Gastrocnemius medialis (tissue), 4 donors: ENCODE results near the gene NDOR1. TPM values are rescaled to one million over a fixed set of nuclear protein-coding genes. Genes with fewer than 3 reads are reported as not detected.

Experiments used
- ATAC-seq, 2 donors: fragments of 150-250 bp; one replicate each; pipeline ENCODE4 v1.9.1; 2016
- DNase-seq, 2 donors: peaks; one replicate each; pipeline ENCODE4 v3.0.0-alpha.2; 2019
- H3K27ac ChIP-seq, 4 donors: fragments of 200-600 bp; sonication (generic); 1 replicate in 1 of 4; 2 replicates in 3 of 4; pipeline ENCODE4 v1.5.1; 2016 to 2018; ENCODE audit warnings: mild to moderate bottlenecking in 2 of 4, moderate library complexity in 1 of 4
- H3K27me3 ChIP-seq, 3 donors: fragments of 200-600 bp; sonication (generic) in 2 of 3; 1 replicate in 1 of 3; 2 replicates in 2 of 3; pipeline versions ENCODE4 v1.5.1 to v1.6.0; 2016 to 2019; ENCODE audit warnings: mild to moderate bottlenecking in 1 of 3, moderate library complexity in 1 of 3
- H3K36me3 ChIP-seq, 2 donors: fragments of 200-600 bp; sonication (generic) in 1 of 2; one replicate each; pipeline ENCODE4 v1.5.1; 2017 to 2018
- H3K4me1 ChIP-seq, 2 donors: fragments of 200-600 bp; sonication (generic) in 1 of 2; one replicate each; pipeline ENCODE4 v1.5.1; 2016 to 2017; ENCODE audit warnings: mild to moderate bottlenecking in 2 of 2
- H3K4me3 ChIP-seq, 4 donors: fragments of 200-600 bp; sonication (generic) in 3 of 4; 1 replicate in 1 of 4; 2 replicates in 3 of 4; pipeline ENCODE4 v1.5.1; 2016 to 2019; ENCODE audit warnings: mild to moderate bottlenecking in 2 of 4
- H3K9me3 ChIP-seq, 3 donors: fragments of 200-600 bp; sonication (generic) in 2 of 3; 1 replicate in 1 of 3; 2 replicates in 2 of 3; pipeline ENCODE4 v1.5.1; 2016 to 2019
- POLR2A ChIP-seq, 2 donors: fragments of 450-650 bp; IDR thresholded peaks; one replicate each; pipeline ENCODE4 v1.6.1; 2017; ENCODE audit warnings: antibody characterized with exemption in 2 of 2, mild to moderate bottlenecking in 2 of 2, moderate library complexity in 2 of 2
- in situ Hi-C, 4 donors: fragments of 200-750 bp; cut with MboI; loops; one replicate each; pipeline versions ENCODE4 v1.15.0 to v1.8.0; 2017; ENCODE audit warnings: low sequenced_read_pairs in 4 of 4
- intact Hi-C: fragments of 100-400 bp; cut with DNase I; formaldehyde crosslinking; loops from one replicate; pipeline ENCODE4 v1.15.1; 2023; ENCODE audit warnings: low total_unique reads
- total RNA-seq, 4 donors: library from RNA; depleted of rRNA; stranded (reverse); fragments of >200 nt; gene quantifications; one replicate each; pipeline versions ENCODE4 v1.1.0 to v1.2.3, GENCODE V29; 2016
- TF ChIP-seq, protein P1 (sequence below), 5 experiments: fragments of 450-650 bp in 3 of 5; fragments of 200-600 bp in 2 of 5; sonication (generic) in 2 of 5; IDR thresholded peaks in 4 of 5; conservative IDR thresholded peaks in 1 of 5; 1 replicate in 4 of 5; 2 replicates in 1 of 5; pipeline ENCODE4 v1.5.1; 2016 to 2019; ENCODE audit warnings: antibody characterized with exemption in 5 of 5, mild to moderate bottlenecking in 3 of 5, moderate library complexity in 3 of 5

Gene NDOR1
- total RNA-seq, 4 donors from 2014 or later, result 2.4 to 5.0 (median 4.1) TPM

GRCh38 chr9:137162505-137163364 lies 42.8 kb upstream of the NDOR1 start:
- Histone ChIP-seq H3K4me3 (peak overlapping the region in 3 of 4 donors; percentile 23 to 34 (median 27)), H3K36me3 (no peaks in the 10 kb centered on the region), H3K27ac (no peak overlapping the region), H3K4me1 (peaks cover 0 to 12% of the 10 kb centered on the region in 2 donors), H3K27me3 (peaks cover 92 to 100% (median 100%) of the 10 kb centered on the region in 3 donors), H3K9me3 (no peaks in the 10 kb centered on the region)
- ATAC-seq, result no peak
- no peak for DNase-seq
- intact Hi-C loops (no loop called here), in situ Hi-C loops (no loop called here)
- no peak for TF ChIP-seq POLR2A (IDR thresholded peaks at IDR 0.05)
- TF ChIP-seq, protein P1, sequence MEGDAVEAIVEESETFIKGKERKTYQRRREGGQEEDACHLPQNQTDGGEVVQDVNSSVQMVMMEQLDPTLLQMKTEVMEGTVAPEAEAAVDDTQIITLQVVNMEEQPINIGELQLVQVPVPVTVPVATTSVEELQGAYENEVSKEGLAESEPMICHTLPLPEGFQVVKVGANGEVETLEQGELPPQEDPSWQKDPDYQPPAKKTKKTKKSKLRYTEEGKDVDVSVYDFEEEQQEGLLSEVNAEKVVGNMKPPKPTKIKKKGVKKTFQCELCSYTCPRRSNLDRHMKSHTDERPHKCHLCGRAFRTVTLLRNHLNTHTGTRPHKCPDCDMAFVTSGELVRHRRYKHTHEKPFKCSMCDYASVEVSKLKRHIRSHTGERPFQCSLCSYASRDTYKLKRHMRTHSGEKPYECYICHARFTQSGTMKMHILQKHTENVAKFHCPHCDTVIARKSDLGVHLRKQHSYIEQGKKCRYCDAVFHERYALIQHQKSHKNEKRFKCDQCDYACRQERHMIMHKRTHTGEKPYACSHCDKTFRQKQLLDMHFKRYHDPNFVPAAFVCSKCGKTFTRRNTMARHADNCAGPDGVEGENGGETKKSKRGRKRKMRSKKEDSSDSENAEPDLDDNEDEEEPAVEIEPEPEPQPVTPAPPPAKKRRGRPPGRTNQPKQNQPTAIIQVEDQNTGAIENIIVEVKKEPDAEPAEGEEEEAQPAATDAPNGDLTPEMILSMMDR (IDR thresholded peaks at IDR 0.05 in 4 of 5, conservative IDR thresholded peaks at IDR 0.05 in 1 of 5), result no peak

- Histone ChIP-seq H3K4me3 (peak overlapping the region in 3 of 4 donors; percentile 23 to 34 (median 27)), H3K9me3 (no peaks in the 10 kb centered on the region), H3K36me3 (no peaks in the 10 kb centered on the region), H3K4me1 (peaks cover 0 to 18% of the 10 kb centered on the region in 2 donors), H3K27ac (no peak overlapping the region), H3K27me3 (peaks cover 90 to 100% (median 100%) of the 10 kb centered on the region in 3 donors)
- TF ChIP-seq, protein P1 (IDR thresholded peaks at IDR 0.05 in 4 of 5, conservative IDR thresholded peaks at IDR 0.05 in 1 of 5), result no peak
- no peak for TF ChIP-seq POLR2A (IDR thresholded peaks at IDR 0.05)
- intact Hi-C loops, result no loop called here
- DNase-seq (no peak), ATAC-seq (no peak)
- in situ Hi-C loops, result no loop called here
Measured at GRCh38 chr9:137163365-137163715, 42.2 kb upstream of the NDOR1 start.

GRCh38 chr9:137163805-137164204 lies 41.7 kb upstream of the NDOR1 start:
- Histone ChIP-seq H3K36me3 (no peaks in the 10 kb centered on the region), H3K27me3 (peaks cover 88 to 99% (median 98%) of the 10 kb centered on the region in 3 donors), H3K4me1 (peaks cover 3 to 21% of the 10 kb centered on the region in 2 donors), H3K27ac (no peak overlapping the region), H3K9me3 (no peaks in the 10 kb centered on the region), H3K4me3 (no peak overlapping the region)
- in situ Hi-C loops (no loop called here), intact Hi-C loops (no loop called here)
- ATAC-seq (no peak), DNase-seq (no peak)
- TF ChIP-seq POLR2A (IDR thresholded peaks at IDR 0.05), result no peak
- TF ChIP-seq, protein P1 (IDR thresholded peaks at IDR 0.05 in 4 of 5, conservative IDR thresholded peaks at IDR 0.05 in 1 of 5), result no peak

DNA sequence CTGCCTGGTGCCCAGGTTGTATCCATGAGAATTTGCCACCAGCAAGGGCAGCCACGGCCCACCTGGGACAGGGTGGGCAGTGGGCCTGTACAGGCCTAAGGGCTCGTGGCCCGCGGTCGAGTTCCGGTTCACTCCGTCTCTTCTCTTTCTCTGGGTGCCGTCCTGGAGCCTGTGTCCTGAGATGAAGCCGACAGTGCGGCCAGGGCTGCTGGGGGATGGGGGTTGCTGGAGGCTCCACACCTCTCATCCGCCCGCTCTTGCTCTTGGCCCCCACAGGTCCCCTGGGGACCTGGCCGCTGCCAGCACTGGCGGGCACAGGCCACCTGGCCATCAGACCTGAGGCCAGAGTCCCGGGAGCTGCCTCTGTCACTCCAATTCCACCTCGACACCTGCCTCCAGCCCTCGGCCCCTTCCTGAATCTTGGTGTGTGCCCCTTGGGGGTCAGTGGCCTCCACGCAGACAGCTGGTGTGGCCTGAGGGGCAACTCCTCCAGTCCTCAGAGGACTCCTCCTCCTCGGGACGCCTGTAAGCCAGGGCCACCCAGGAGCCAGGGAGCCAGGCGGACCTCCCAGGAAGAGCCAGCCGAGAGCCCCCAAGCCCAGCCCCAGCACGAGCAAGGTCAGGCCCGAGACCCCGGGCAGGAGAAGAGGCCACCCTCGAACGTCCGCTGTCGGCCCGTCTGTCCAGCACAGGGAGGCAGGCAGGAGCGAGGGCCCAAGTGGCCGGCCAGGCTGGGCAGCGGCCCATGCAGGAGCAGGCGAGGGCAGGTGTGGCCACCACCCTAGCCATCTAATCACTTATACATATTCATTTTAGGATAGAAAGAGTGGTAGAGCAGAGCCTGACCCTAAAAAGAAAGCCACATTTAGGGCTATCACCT lies 40.9 kb upstream of the NDOR1 start:
- no peak for DNase-seq
- H3K9me3 ChIP-seq, result no peaks in the 10 kb centered on the region
- intact Hi-C loops, result no loop called here
- H3K4me3 ChIP-seq, result no peak overlapping the region
- H3K27ac ChIP-seq, result no peak overlapping the region
- peaks cover 8 to 21% of the 10 kb centered on the region in 2 donors for H3K4me1 ChIP-seq
- no peak for ATAC-seq
- in situ Hi-C loops, result no loop called here
- H3K36me3 ChIP-seq, result no peaks in the 10 kb centered on the region
- TF ChIP-seq, protein P1 (IDR thresholded peaks at IDR 0.05 in 4 of 5, conservative IDR thresholded peaks at IDR 0.05 in 1 of 5), result no peak
- TF ChIP-seq POLR2A (IDR thresholded peaks at IDR 0.05), result no peak
- peaks cover 87 to 91% (median 90%) of the 10 kb centered on the region in 3 donors for H3K27me3 ChIP-seq
